Liver (tissue), 9 donors: ENCODE results near the gene DZIP1. TPM values are rescaled to one million over a fixed set of nuclear protein-coding genes. Genes with fewer than 3 reads are reported as not detected.

Experiments
- DNase-seq: peaks from one replicate; pipeline ENCODE4 v3.0.0-alpha.2; 2017; ENCODE audit warnings: low spot score
- H3K27ac ChIP-seq, 2 donors: one replicate each; pipeline ENCODE4 v1.7.0; 2013; ENCODE audit warnings: inconsistent platforms in 2 of 2, low read length in 2 of 2, control low read depth in 1 of 2, low read depth in 1 of 2, mild to moderate bottlenecking in 1 of 2
- H3K27me3 ChIP-seq, 4 donors: one replicate each; pipeline versions ENCODE4 v1.6.1 to v1.7.0; 2013; ENCODE audit warnings: low read length in 3 of 4, inconsistent platforms in 1 of 4, mild to moderate bottlenecking in 1 of 4, moderate library complexity in 1 of 4; ENCODE audit not compliant: control insufficient read depth in 4 of 4, insufficient read depth in 4 of 4
- H3K36me3 ChIP-seq, 4 donors: one replicate each; pipeline versions ENCODE4 v1.6.1 to v1.7.0; 2013; ENCODE audit warnings: low read length in 3 of 4, mild to moderate bottlenecking in 3 of 4, low read depth in 1 of 4, moderate library complexity in 1 of 4; ENCODE audit not compliant: control insufficient read depth in 4 of 4, insufficient read depth in 3 of 4
- H3K4me1 ChIP-seq, 4 donors: one replicate each; pipeline versions ENCODE4 v1.6.1 to v1.7.0; 2013; ENCODE audit warnings: low read length in 3 of 4, mild to moderate bottlenecking in 3 of 4, moderate library complexity in 1 of 4; ENCODE audit not compliant: control insufficient read depth in 4 of 4, insufficient read depth in 4 of 4
- H3K4me3 ChIP-seq, 3 donors: one replicate each; pipeline versions ENCODE4 v1.6.1 to v1.7.0; 2013; ENCODE audit warnings: low read length in 3 of 3, control low read depth in 1 of 3, low read depth in 1 of 3, mild to moderate bottlenecking in 1 of 3
- H3K9ac ChIP-seq, 2 donors: one replicate each; pipeline ENCODE4 v1.7.0; 2013; ENCODE audit warnings: low read length in 2 of 2, mild to moderate bottlenecking in 2 of 2, moderate library complexity in 2 of 2, control low read depth in 1 of 2, low read depth in 1 of 2
- H3K9me3 ChIP-seq, 4 donors: one replicate each; pipeline versions ENCODE4 v1.6.1 to v1.7.0; 2013; ENCODE audit warnings: low read length in 3 of 4; ENCODE audit not compliant: control insufficient read depth in 4 of 4
- EGR1 ChIP-seq, 2 donors: IDR thresholded peaks; 2 replicates each; pipeline ENCODE4 v1.6.1; 2016 to 2018; ENCODE audit warnings: antibody characterized with exemption in 2 of 2, low read depth in 2 of 2
- FOXA1 ChIP-seq: IDR thresholded peaks from 2 replicates; pipeline ENCODE4 v1.6.1; 2016; ENCODE audit warnings: antibody characterized with exemption
- FOXA2 ChIP-seq: IDR thresholded peaks from 2 replicates; pipeline ENCODE4 v1.6.1; 2016; ENCODE audit warnings: antibody characterized with exemption
- GABPA ChIP-seq, 2 donors: IDR thresholded peaks in 1 of 2; conservative IDR thresholded peaks in 1 of 2; 2 replicates each; pipeline ENCODE4 v1.6.1; 2016; ENCODE audit warnings: antibody characterized with exemption in 2 of 2, mild to moderate bottlenecking in 1 of 2, moderate library complexity in 1 of 2
- HNF4A ChIP-seq, 2 donors: conservative IDR thresholded peaks; 2 replicates each; pipeline ENCODE4 v1.6.1; 2016; ENCODE audit warnings: antibody characterized with exemption in 2 of 2, mild to moderate bottlenecking in 2 of 2
- HNF4G ChIP-seq: IDR thresholded peaks from 2 replicates; pipeline ENCODE4 v1.6.1; 2016; ENCODE audit warnings: antibody characterized with exemption
- NR2F2 ChIP-seq: IDR thresholded peaks from 2 replicates; pipeline ENCODE4 v1.6.1; 2016; ENCODE audit warnings: antibody characterized with exemption
- RAD21 ChIP-seq, 2 donors: IDR thresholded peaks; 2 replicates each; pipeline ENCODE4 v1.6.1; 2016; ENCODE audit warnings: antibody characterized with exemption in 2 of 2, mild to moderate bottlenecking in 2 of 2
- RXRA ChIP-seq, 2 donors: IDR thresholded peaks; 2 replicates each; pipeline ENCODE4 v1.6.1; 2017 to 2018; ENCODE audit warnings: antibody characterized with exemption in 2 of 2, mild to moderate bottlenecking in 1 of 2
- SP1 ChIP-seq: IDR thresholded peaks from 2 replicates; pipeline ENCODE4 v1.6.1; 2018; ENCODE audit warnings: antibody characterized with exemption, mild to moderate bottlenecking
- TAF1 ChIP-seq: conservative IDR thresholded peaks from 2 replicates; pipeline ENCODE4 v1.6.1; 2016; ENCODE audit warnings: antibody characterized with exemption, mild to moderate bottlenecking
- YY1 ChIP-seq: IDR thresholded peaks from 2 replicates; pipeline ENCODE4 v1.6.1; 2016; ENCODE audit warnings: antibody characterized with exemption, mild to moderate bottlenecking
- ZBTB33 ChIP-seq: IDR thresholded peaks from 2 replicates; pipeline ENCODE4 v1.6.1; 2016; ENCODE audit warnings: antibody characterized with exemption
- WGBS: extraction: QIAGEN DNeasy Blood & Tissue Kit; methylation state at CpG from one replicate; pipeline ENCODE4 v1.1.7; 2013; 5-methylcytosine and 5-hydroxymethylcytosine counted together
- polyA plus RNA-seq, 2 donors: library from polyadenylated mRNA; stranded (reverse) in 1 of 2; unstranded in 1 of 2; fragments of 200-250 nt in 1 of 2; fragments of >200 nt in 1 of 2; fragmentation: Nextera tagmentation in 1 of 2; extraction: Ambion mirVana in 1 of 2; gene quantifications; one replicate each; pipeline versions ENCODE4 v1.2.1 to v1.2.3, GENCODE V29; 2013 to 2015
- total RNA-seq, 2 donors: library from RNA; depleted of rRNA; stranded (reverse); fragments of >200 nt; gene quantifications; one replicate each; pipeline ENCODE4 v1.2.3, GENCODE V29; 2014
- TF ChIP-seq, protein P1 (sequence below): IDR thresholded peaks from 2 replicates; pipeline ENCODE4 v1.6.1; 2016; ENCODE audit warnings: antibody characterized with exemption
- TF ChIP-seq, protein P2 (sequence below): IDR thresholded peaks from 2 replicates; pipeline ENCODE4 v1.6.1; 2016; ENCODE audit warnings: antibody characterized with exemption
- TF ChIP-seq, protein P3 (sequence below): IDR thresholded peaks from 2 replicates; pipeline ENCODE4 v1.6.1; 2016; ENCODE audit warnings: antibody characterized with exemption, mild to moderate bottlenecking
- TF ChIP-seq, protein P4 (sequence below): fragments of 150-350 bp; IDR thresholded peaks from 2 replicates; pipeline ENCODE4 v1.5.1; 2017; ENCODE audit warnings: improper control_type of control experiment, low read depth, low read length; ENCODE audit not compliant: missing input control
- donor health status: healthy.
- donor health status: healthy.
- donor health status: healthy.
- donor health status: healthy.
- donor health status: healthy.

Gene DZIP1
- total and polyA plus RNA-seq, 4 donors, result 0.46 to 2.0 (median 1.3) TPM

GRCh38 chr13:95530178-95530577 lies 114.3 kb downstream of the DZIP1 start:
- DNase-seq, result no peak
- Histone ChIP-seq H3K9me3 (no peaks in the 10 kb centered on the region), H3K27ac (no peak overlapping the region), H3K36me3 (no peaks in the 10 kb centered on the region), H3K9ac (no peak overlapping the region), H3K27me3 (peaks cover 0 to 3% (median 0%) of the 10 kb centered on the region in 4 donors), H3K4me3 (no peak overlapping the region), H3K4me1 (no peaks in the 10 kb centered on the region)
- TF ChIP-seq ZBTB33, result no peak
- TF ChIP-seq HNF4G, result no peak
- TF ChIP-seq EGR1 (IDR thresholded peaks at IDR 0.05; ENCODE audit: low read depth in 2 of 2), result no peak
- no peak for TF ChIP-seq FOXA1
- TF ChIP-seq TAF1, result no peak
- no peak for TF ChIP-seq NR2F2
- no peak for TF ChIP-seq GABPA (IDR thresholded peaks at IDR 0.05 in 1 of 2, conservative IDR thresholded peaks at IDR 0.05 in 1 of 2)
- TF ChIP-seq HNF4A (conservative IDR thresholded peaks at IDR 0.05), result no peak
- TF ChIP-seq RAD21 (IDR thresholded peaks at IDR 0.05), result no peak
- TF ChIP-seq, protein P1, sequence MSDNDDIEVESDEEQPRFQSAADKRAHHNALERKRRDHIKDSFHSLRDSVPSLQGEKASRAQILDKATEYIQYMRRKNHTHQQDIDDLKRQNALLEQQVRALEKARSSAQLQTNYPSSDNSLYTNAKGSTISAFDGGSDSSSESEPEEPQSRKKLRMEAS, result no peak
- TF ChIP-seq, protein P2, sequence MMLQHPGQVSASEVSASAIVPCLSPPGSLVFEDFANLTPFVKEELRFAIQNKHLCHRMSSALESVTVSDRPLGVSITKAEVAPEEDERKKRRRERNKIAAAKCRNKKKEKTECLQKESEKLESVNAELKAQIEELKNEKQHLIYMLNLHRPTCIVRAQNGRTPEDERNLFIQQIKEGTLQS, result no peak
- TF ChIP-seq FOXA2, result no peak
- TF ChIP-seq, protein P3, sequence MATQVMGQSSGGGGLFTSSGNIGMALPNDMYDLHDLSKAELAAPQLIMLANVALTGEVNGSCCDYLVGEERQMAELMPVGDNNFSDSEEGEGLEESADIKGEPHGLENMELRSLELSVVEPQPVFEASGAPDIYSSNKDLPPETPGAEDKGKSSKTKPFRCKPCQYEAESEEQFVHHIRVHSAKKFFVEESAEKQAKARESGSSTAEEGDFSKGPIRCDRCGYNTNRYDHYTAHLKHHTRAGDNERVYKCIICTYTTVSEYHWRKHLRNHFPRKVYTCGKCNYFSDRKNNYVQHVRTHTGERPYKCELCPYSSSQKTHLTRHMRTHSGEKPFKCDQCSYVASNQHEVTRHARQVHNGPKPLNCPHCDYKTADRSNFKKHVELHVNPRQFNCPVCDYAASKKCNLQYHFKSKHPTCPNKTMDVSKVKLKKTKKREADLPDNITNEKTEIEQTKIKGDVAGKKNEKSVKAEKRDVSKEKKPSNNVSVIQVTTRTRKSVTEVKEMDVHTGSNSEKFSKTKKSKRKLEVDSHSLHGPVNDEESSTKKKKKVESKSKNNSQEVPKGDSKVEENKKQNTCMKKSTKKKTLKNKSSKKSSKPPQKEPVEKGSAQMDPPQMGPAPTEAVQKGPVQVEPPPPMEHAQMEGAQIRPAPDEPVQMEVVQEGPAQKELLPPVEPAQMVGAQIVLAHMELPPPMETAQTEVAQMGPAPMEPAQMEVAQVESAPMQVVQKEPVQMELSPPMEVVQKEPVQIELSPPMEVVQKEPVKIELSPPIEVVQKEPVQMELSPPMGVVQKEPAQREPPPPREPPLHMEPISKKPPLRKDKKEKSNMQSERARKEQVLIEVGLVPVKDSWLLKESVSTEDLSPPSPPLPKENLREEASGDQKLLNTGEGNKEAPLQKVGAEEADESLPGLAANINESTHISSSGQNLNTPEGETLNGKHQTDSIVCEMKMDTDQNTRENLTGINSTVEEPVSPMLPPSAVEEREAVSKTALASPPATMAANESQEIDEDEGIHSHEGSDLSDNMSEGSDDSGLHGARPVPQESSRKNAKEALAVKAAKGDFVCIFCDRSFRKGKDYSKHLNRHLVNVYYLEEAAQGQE, result no peak
- TF ChIP-seq, protein P4, sequence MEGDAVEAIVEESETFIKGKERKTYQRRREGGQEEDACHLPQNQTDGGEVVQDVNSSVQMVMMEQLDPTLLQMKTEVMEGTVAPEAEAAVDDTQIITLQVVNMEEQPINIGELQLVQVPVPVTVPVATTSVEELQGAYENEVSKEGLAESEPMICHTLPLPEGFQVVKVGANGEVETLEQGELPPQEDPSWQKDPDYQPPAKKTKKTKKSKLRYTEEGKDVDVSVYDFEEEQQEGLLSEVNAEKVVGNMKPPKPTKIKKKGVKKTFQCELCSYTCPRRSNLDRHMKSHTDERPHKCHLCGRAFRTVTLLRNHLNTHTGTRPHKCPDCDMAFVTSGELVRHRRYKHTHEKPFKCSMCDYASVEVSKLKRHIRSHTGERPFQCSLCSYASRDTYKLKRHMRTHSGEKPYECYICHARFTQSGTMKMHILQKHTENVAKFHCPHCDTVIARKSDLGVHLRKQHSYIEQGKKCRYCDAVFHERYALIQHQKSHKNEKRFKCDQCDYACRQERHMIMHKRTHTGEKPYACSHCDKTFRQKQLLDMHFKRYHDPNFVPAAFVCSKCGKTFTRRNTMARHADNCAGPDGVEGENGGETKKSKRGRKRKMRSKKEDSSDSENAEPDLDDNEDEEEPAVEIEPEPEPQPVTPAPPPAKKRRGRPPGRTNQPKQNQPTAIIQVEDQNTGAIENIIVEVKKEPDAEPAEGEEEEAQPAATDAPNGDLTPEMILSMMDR, result no peak
- no peak for TF ChIP-seq SP1
- no peak for TF ChIP-seq YY1
- TF ChIP-seq RXRA (IDR thresholded peaks at IDR 0.05), result no peak
- 68% methylated on average over 5 of the region's 5 CpGs for WGBS

Other genes with a start within 250 kb of the DZIP1 start
- 1 to 10 TPM in 1 of 2 donors, under 1 TPM in 1; 0.79 to 4.0 TPM for gene CLDN10, start 92.0 kb downstream of the DZIP1 start, total RNA-seq
- 10 to 100 TPM in 1 of 2 donors, 1 to 10 TPM in 1; 2.2 to 15.1 TPM for gene CLDN10, start 92.0 kb downstream of the DZIP1 start, polyA plus RNA-seq
- 100 to 1,000 TPM in 1 of 2 donors, 10 to 100 TPM in 1; 40.3 to 121 TPM for gene DNAJC3, start 32.4 kb upstream of the DZIP1 start, total RNA-seq
- gene DNAJC3, start 32.4 kb upstream of the DZIP1 start, polyA plus RNA-seq, result 10 to 100 TPM; 32.0 to 33.9 TPM